ENCODE data around the gene ATXN7L3B. TPM values are rescaled to one million over a fixed set of nuclear protein-coding genes. Genes with fewer than 3 reads are reported as not detected.

The ATXN7L3B gene
- total RNA-seq, result 10 to 100 TPM; 17.9 to 18.6 TPM

GRCh38 chr12:74537707-74538385, at the start of gene ATXN7L3B:
Gene ATXN7L3B, plus strand, starts transcription at chr12:74537835. Its CDS starts 278 bp downstream, at chr12:74538113.

